MM.1S (cell line): ENCODE results near the gene DCDC1.

ENCODE experiments used
- EZH2 ChIP-seq: fragments of 300-600 bp; sonication (generic); optimal IDR thresholded peaks from 2 replicates; pipeline ENCODE3; 2017; ENCODE audit warnings: low read depth, mild to moderate bottlenecking, antibody characterized with exemption, low read length, mixed read lengths
- EZH2phosphoT487 ChIP-seq: fragments of 300-600 bp; sonication (generic); IDR thresholded peaks from 2 replicates; pipeline ENCODE4 v1.6.1; 2018; ENCODE audit warnings: antibody characterized with exemption, low read length
- TF ChIP-seq, protein P1 (sequence below): fragments of 300-600 bp; sonication (generic); IDR thresholded peaks from 2 replicates; pipeline ENCODE4 v1.5.1; 2016; ENCODE audit warnings: antibody characterized with exemption, low read length, mixed read lengths

DNA sequence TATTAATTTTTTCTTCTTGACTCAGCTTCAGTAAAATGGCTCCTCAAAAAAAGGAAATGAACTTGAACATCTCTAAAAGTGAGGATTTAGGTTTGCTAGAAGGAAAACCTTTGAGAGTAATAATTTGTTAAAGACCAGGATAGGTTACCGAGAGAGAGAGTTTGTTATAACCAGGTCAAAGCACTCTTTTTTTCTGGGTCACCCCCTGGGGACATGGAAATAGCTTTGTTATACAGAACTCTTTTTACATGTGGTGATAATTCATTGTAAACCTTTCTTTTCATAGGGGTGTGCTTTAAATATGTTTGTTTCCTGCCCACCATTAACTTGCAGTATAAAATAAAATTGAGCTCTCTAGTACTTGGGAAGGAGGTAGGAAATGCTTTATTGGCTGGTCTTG is 47.8 kb upstream of the DCDC1 start:
- TF ChIP-seq, protein P1, sequence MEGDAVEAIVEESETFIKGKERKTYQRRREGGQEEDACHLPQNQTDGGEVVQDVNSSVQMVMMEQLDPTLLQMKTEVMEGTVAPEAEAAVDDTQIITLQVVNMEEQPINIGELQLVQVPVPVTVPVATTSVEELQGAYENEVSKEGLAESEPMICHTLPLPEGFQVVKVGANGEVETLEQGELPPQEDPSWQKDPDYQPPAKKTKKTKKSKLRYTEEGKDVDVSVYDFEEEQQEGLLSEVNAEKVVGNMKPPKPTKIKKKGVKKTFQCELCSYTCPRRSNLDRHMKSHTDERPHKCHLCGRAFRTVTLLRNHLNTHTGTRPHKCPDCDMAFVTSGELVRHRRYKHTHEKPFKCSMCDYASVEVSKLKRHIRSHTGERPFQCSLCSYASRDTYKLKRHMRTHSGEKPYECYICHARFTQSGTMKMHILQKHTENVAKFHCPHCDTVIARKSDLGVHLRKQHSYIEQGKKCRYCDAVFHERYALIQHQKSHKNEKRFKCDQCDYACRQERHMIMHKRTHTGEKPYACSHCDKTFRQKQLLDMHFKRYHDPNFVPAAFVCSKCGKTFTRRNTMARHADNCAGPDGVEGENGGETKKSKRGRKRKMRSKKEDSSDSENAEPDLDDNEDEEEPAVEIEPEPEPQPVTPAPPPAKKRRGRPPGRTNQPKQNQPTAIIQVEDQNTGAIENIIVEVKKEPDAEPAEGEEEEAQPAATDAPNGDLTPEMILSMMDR, result no peak
- TF ChIP-seq EZH2phosphoT487 (no peak), EZH2 (no peak)
